Liver (tissue), 9 donors: ENCODE results near the gene WDR41. TPM values are rescaled to one million over a fixed set of nuclear protein-coding genes. Genes with fewer than 3 reads are reported as not detected.

Experiments used
- DNase-seq: peaks from one replicate; pipeline ENCODE4 v3.0.0-alpha.2; 2017; ENCODE audit warnings: low spot score
- H3K27ac ChIP-seq, 2 donors: one replicate each; pipeline ENCODE4 v1.7.0; 2013; ENCODE audit warnings: inconsistent platforms in 2 of 2, low read length in 2 of 2, control low read depth in 1 of 2, low read depth in 1 of 2, mild to moderate bottlenecking in 1 of 2
- H3K27me3 ChIP-seq, 4 donors: one replicate each; pipeline versions ENCODE4 v1.6.1 to v1.7.0; 2013; ENCODE audit warnings: low read length in 3 of 4, inconsistent platforms in 1 of 4, mild to moderate bottlenecking in 1 of 4, moderate library complexity in 1 of 4; ENCODE audit not compliant: control insufficient read depth in 4 of 4, insufficient read depth in 4 of 4
- H3K36me3 ChIP-seq, 4 donors: one replicate each; pipeline versions ENCODE4 v1.6.1 to v1.7.0; 2013; ENCODE audit warnings: low read length in 3 of 4, mild to moderate bottlenecking in 3 of 4, low read depth in 1 of 4, moderate library complexity in 1 of 4; ENCODE audit not compliant: control insufficient read depth in 4 of 4, insufficient read depth in 3 of 4
- H3K4me1 ChIP-seq, 4 donors: one replicate each; pipeline versions ENCODE4 v1.6.1 to v1.7.0; 2013; ENCODE audit warnings: low read length in 3 of 4, mild to moderate bottlenecking in 3 of 4, moderate library complexity in 1 of 4; ENCODE audit not compliant: control insufficient read depth in 4 of 4, insufficient read depth in 4 of 4
- H3K4me3 ChIP-seq, 3 donors: one replicate each; pipeline versions ENCODE4 v1.6.1 to v1.7.0; 2013; ENCODE audit warnings: low read length in 3 of 3, control low read depth in 1 of 3, low read depth in 1 of 3, mild to moderate bottlenecking in 1 of 3
- H3K9ac ChIP-seq, 2 donors: one replicate each; pipeline ENCODE4 v1.7.0; 2013; ENCODE audit warnings: low read length in 2 of 2, mild to moderate bottlenecking in 2 of 2, moderate library complexity in 2 of 2, control low read depth in 1 of 2, low read depth in 1 of 2
- H3K9me3 ChIP-seq, 4 donors: one replicate each; pipeline versions ENCODE4 v1.6.1 to v1.7.0; 2013; ENCODE audit warnings: low read length in 3 of 4; ENCODE audit not compliant: control insufficient read depth in 4 of 4
- EGR1 ChIP-seq, 2 donors: IDR thresholded peaks; 2 replicates each; pipeline ENCODE4 v1.6.1; 2016 to 2018; ENCODE audit warnings: antibody characterized with exemption in 2 of 2, low read depth in 2 of 2
- FOXA1 ChIP-seq: IDR thresholded peaks from 2 replicates; pipeline ENCODE4 v1.6.1; 2016; ENCODE audit warnings: antibody characterized with exemption
- FOXA2 ChIP-seq: IDR thresholded peaks from 2 replicates; pipeline ENCODE4 v1.6.1; 2016; ENCODE audit warnings: antibody characterized with exemption
- GABPA ChIP-seq, 2 donors: IDR thresholded peaks in 1 of 2; conservative IDR thresholded peaks in 1 of 2; 2 replicates each; pipeline ENCODE4 v1.6.1; 2016; ENCODE audit warnings: antibody characterized with exemption in 2 of 2, mild to moderate bottlenecking in 1 of 2, moderate library complexity in 1 of 2
- HNF4A ChIP-seq, 2 donors: conservative IDR thresholded peaks; 2 replicates each; pipeline ENCODE4 v1.6.1; 2016; ENCODE audit warnings: antibody characterized with exemption in 2 of 2, mild to moderate bottlenecking in 2 of 2
- HNF4G ChIP-seq: IDR thresholded peaks from 2 replicates; pipeline ENCODE4 v1.6.1; 2016; ENCODE audit warnings: antibody characterized with exemption
- JUND ChIP-seq, 2 donors: IDR thresholded peaks; 2 replicates each; pipeline ENCODE4 v1.6.1; 2016; ENCODE audit warnings: antibody characterized with exemption in 2 of 2
- NR2F2 ChIP-seq: IDR thresholded peaks from 2 replicates; pipeline ENCODE4 v1.6.1; 2016; ENCODE audit warnings: antibody characterized with exemption
- RAD21 ChIP-seq, 2 donors: IDR thresholded peaks; 2 replicates each; pipeline ENCODE4 v1.6.1; 2016; ENCODE audit warnings: antibody characterized with exemption in 2 of 2, mild to moderate bottlenecking in 2 of 2
- RXRA ChIP-seq, 2 donors: IDR thresholded peaks; 2 replicates each; pipeline ENCODE4 v1.6.1; 2017 to 2018; ENCODE audit warnings: antibody characterized with exemption in 2 of 2, mild to moderate bottlenecking in 1 of 2
- SP1 ChIP-seq: IDR thresholded peaks from 2 replicates; pipeline ENCODE4 v1.6.1; 2018; ENCODE audit warnings: antibody characterized with exemption, mild to moderate bottlenecking
- TAF1 ChIP-seq: conservative IDR thresholded peaks from 2 replicates; pipeline ENCODE4 v1.6.1; 2016; ENCODE audit warnings: antibody characterized with exemption, mild to moderate bottlenecking
- YY1 ChIP-seq: IDR thresholded peaks from 2 replicates; pipeline ENCODE4 v1.6.1; 2016; ENCODE audit warnings: antibody characterized with exemption, mild to moderate bottlenecking
- WGBS: extraction: QIAGEN DNeasy Blood & Tissue Kit; methylation state at CpG from one replicate; pipeline ENCODE4 v1.1.7; 2013; 5-methylcytosine and 5-hydroxymethylcytosine counted together
- polyA plus RNA-seq, 2 donors: library from polyadenylated mRNA; stranded (reverse) in 1 of 2; unstranded in 1 of 2; fragments of 200-250 nt in 1 of 2; fragments of >200 nt in 1 of 2; fragmentation: Nextera tagmentation in 1 of 2; extraction: Ambion mirVana in 1 of 2; gene quantifications; one replicate each; pipeline versions ENCODE4 v1.2.1 to v1.2.3, GENCODE V29; 2013 to 2015
- total RNA-seq, 2 donors: library from RNA; depleted of rRNA; stranded (reverse); fragments of >200 nt; gene quantifications; one replicate each; pipeline ENCODE4 v1.2.3, GENCODE V29; 2014
- TF ChIP-seq, protein P1 (sequence below): IDR thresholded peaks from 2 replicates; pipeline ENCODE4 v1.6.1; 2016; ENCODE audit warnings: antibody characterized with exemption
- TF ChIP-seq, protein P2 (sequence below): fragments of 150-350 bp; IDR thresholded peaks from 2 replicates; pipeline ENCODE4 v1.5.1; 2017; ENCODE audit warnings: improper control_type of control experiment, low read depth, low read length; ENCODE audit not compliant: missing input control
- TF ChIP-seq, protein P3 (sequence below): IDR thresholded peaks from 2 replicates; pipeline ENCODE4 v1.6.1; 2016; ENCODE audit warnings: antibody characterized with exemption
- TF ChIP-seq, protein P4 (sequence below): IDR thresholded peaks from 2 replicates; pipeline ENCODE4 v1.6.1; 2016; ENCODE audit warnings: antibody characterized with exemption
- TF ChIP-seq, protein P5 (sequence below): IDR thresholded peaks from 2 replicates; pipeline ENCODE4 v1.6.1; 2016; ENCODE audit warnings: antibody characterized with exemption, mild to moderate bottlenecking
- donor health status: healthy.
- donor health status: healthy.
- donor health status: healthy.
- donor health status: healthy.
- donor health status: healthy.

Gene WDR41
- total and polyA plus RNA-seq, 4 donors = 8.1 to 21.2 (median 14.5) TPM

DNA sequence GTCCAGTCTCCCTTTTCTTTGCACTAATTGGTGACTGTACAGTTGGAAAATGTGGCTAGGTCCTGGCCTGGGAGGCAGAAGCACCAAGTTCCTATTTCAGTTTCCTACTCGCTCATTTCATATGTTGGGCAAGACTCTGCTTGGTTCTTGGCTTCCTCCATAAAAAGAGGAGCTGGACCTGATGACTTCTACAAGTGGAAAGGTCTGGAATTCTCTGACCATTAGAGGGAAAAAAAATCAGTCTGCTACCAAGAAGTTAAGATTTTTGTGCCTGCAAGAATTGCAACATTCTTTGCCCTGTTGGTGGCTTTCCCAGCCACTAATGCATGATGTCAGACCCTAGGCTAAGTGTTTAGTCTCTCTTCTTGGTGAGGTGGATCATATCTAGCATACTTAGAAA lies 91.5 kb downstream of the WDR41 start:
- DNase-seq = no peak
- Histone ChIP-seq H3K4me1 (no peaks in the 10 kb centered on the region), H3K9ac (no peak overlapping the region), H3K36me3 (no peaks in the 10 kb centered on the region), H3K27me3 (no peaks in the 10 kb centered on the region), H3K9me3 (no peaks in the 10 kb centered on the region), H3K27ac (no peak overlapping the region), H3K4me3 (no peak overlapping the region)
- 89% methylated on average over 1 of the region's 1 CpG for WGBS
- TF ChIP-seq, protein P1, sequence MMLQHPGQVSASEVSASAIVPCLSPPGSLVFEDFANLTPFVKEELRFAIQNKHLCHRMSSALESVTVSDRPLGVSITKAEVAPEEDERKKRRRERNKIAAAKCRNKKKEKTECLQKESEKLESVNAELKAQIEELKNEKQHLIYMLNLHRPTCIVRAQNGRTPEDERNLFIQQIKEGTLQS = no peak
- TF ChIP-seq YY1 = no peak
- no peak for TF ChIP-seq SP1
- no peak for TF ChIP-seq EGR1 (IDR thresholded peaks at IDR 0.05; ENCODE audit: low read depth in 2 of 2)
- TF ChIP-seq, protein P2, sequence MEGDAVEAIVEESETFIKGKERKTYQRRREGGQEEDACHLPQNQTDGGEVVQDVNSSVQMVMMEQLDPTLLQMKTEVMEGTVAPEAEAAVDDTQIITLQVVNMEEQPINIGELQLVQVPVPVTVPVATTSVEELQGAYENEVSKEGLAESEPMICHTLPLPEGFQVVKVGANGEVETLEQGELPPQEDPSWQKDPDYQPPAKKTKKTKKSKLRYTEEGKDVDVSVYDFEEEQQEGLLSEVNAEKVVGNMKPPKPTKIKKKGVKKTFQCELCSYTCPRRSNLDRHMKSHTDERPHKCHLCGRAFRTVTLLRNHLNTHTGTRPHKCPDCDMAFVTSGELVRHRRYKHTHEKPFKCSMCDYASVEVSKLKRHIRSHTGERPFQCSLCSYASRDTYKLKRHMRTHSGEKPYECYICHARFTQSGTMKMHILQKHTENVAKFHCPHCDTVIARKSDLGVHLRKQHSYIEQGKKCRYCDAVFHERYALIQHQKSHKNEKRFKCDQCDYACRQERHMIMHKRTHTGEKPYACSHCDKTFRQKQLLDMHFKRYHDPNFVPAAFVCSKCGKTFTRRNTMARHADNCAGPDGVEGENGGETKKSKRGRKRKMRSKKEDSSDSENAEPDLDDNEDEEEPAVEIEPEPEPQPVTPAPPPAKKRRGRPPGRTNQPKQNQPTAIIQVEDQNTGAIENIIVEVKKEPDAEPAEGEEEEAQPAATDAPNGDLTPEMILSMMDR = no peak
- TF ChIP-seq, protein P3, sequence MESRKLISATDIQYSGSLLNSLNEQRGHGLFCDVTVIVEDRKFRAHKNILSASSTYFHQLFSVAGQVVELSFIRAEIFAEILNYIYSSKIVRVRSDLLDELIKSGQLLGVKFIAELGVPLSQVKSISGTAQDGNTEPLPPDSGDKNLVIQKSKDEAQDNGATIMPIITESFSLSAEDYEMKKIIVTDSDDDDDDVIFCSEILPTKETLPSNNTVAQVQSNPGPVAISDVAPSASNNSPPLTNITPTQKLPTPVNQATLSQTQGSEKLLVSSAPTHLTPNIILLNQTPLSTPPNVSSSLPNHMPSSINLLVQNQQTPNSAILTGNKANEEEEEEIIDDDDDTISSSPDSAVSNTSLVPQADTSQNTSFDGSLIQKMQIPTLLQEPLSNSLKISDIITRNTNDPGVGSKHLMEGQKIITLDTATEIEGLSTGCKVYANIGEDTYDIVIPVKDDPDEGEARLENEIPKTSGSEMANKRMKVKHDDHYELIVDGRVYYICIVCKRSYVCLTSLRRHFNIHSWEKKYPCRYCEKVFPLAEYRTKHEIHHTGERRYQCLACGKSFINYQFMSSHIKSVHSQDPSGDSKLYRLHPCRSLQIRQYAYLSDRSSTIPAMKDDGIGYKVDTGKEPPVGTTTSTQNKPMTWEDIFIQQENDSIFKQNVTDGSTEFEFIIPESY = no peak
- TF ChIP-seq FOXA2 = no peak
- TF ChIP-seq HNF4A (conservative IDR thresholded peaks at IDR 0.05) = no peak
- no peak for TF ChIP-seq NR2F2
- TF ChIP-seq RAD21 (IDR thresholded peaks at IDR 0.05) = no peak
- no peak for TF ChIP-seq FOXA1
- TF ChIP-seq JUND (IDR thresholded peaks at IDR 0.05) = no peak
- no peak for TF ChIP-seq TAF1
- TF ChIP-seq GABPA (IDR thresholded peaks at IDR 0.05 in 1 of 2, conservative IDR thresholded peaks at IDR 0.05 in 1 of 2) = no peak

DNA sequence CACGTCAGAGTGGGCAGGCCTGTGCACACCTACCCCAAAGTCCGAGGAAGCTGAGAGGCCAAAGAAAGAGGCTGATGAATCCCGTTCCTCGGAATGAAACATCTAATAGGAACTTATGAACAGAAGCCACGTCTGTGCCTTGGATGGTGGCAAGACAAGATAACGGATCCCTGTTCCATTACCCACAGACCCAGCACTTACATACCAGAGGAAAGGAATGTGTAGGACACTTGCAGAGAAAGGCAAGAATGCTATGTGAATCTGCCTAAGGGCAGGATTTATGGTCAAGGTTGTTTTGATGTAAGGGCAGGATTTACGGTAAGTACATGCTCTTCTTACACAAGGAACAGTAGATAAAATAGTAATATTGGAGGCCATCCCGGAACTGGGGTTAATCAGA lies 93.2 kb downstream of the WDR41 start:
- H3K27ac ChIP-seq = no peak overlapping the region
- no peak for TF ChIP-seq FOXA2
- TF ChIP-seq JUND (IDR thresholded peaks at IDR 0.05) = no peak
- TF ChIP-seq, protein P4, sequence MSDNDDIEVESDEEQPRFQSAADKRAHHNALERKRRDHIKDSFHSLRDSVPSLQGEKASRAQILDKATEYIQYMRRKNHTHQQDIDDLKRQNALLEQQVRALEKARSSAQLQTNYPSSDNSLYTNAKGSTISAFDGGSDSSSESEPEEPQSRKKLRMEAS = no peak
- TF ChIP-seq, protein P1 = no peak
- TF ChIP-seq, protein P3 = no peak
- no peak for TF ChIP-seq GABPA (IDR thresholded peaks at IDR 0.05 in 1 of 2, conservative IDR thresholded peaks at IDR 0.05 in 1 of 2)
- no peak for TF ChIP-seq FOXA1
- no peak for TF ChIP-seq YY1
- TF ChIP-seq HNF4A (conservative IDR thresholded peaks at IDR 0.05) = no peak
- TF ChIP-seq HNF4G = no peak
- no peak for TF ChIP-seq RXRA (IDR thresholded peaks at IDR 0.05)
- TF ChIP-seq, protein P5, sequence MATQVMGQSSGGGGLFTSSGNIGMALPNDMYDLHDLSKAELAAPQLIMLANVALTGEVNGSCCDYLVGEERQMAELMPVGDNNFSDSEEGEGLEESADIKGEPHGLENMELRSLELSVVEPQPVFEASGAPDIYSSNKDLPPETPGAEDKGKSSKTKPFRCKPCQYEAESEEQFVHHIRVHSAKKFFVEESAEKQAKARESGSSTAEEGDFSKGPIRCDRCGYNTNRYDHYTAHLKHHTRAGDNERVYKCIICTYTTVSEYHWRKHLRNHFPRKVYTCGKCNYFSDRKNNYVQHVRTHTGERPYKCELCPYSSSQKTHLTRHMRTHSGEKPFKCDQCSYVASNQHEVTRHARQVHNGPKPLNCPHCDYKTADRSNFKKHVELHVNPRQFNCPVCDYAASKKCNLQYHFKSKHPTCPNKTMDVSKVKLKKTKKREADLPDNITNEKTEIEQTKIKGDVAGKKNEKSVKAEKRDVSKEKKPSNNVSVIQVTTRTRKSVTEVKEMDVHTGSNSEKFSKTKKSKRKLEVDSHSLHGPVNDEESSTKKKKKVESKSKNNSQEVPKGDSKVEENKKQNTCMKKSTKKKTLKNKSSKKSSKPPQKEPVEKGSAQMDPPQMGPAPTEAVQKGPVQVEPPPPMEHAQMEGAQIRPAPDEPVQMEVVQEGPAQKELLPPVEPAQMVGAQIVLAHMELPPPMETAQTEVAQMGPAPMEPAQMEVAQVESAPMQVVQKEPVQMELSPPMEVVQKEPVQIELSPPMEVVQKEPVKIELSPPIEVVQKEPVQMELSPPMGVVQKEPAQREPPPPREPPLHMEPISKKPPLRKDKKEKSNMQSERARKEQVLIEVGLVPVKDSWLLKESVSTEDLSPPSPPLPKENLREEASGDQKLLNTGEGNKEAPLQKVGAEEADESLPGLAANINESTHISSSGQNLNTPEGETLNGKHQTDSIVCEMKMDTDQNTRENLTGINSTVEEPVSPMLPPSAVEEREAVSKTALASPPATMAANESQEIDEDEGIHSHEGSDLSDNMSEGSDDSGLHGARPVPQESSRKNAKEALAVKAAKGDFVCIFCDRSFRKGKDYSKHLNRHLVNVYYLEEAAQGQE = no peak
- no peak for TF ChIP-seq TAF1
- TF ChIP-seq, protein P2 = no peak
- no peak for TF ChIP-seq RAD21 (IDR thresholded peaks at IDR 0.05)
- no peak for TF ChIP-seq EGR1 (IDR thresholded peaks at IDR 0.05; ENCODE audit: low read depth in 2 of 2)
- H3K4me3 ChIP-seq = no peak overlapping the region
- no peak overlapping the region for H3K9ac ChIP-seq
- DNase-seq = no peak
- 95% methylated on average over 8 of the region's 8 CpGs for WGBS
- H3K4me1 ChIP-seq = peaks cover 0 to 5% (median 0%) of the 10 kb centered on the region in 4 donors
- no peaks in the 10 kb centered on the region for H3K36me3 ChIP-seq
- H3K9me3 ChIP-seq = no peaks in the 10 kb centered on the region
- no peaks in the 10 kb centered on the region for H3K27me3 ChIP-seq
